ENCODE measurements around the gene CCDC181. TPM values are rescaled to one million over a fixed set of nuclear protein-coding genes. Genes with fewer than 3 reads are reported as not detected.

Gene CCDC181
- total RNA-seq, 1 experiment from 2014 or later = 0.39 TPM

- ATAC-seq (no peak), DNase-seq (ENCODE audit: low read depth, low spot score) (no peak)
- H3K9me3 ChIP-seq (ENCODE audit: control insufficient read depth, insufficient read depth, low read depth, low read length) = no peaks in the 10 kb centered on the region
- no peaks in the 10 kb centered on the region; the same call in 1 of the 2 replicates for H3K27me3 ChIP-seq (ENCODE audit: control insufficient read depth, insufficient read depth, low read length)
- BruUV-seq (replicated peaks) = no TSS peak
- no peak overlapping the region for H3K4me3 ChIP-seq (ENCODE audit: low read depth in 2 of 2, low read length in 2 of 2)
- no peak overlapping the region for H3K27ac ChIP-seq (ENCODE audit: low read length)
- no peak for TF ChIP-seq CTCF (IDR thresholded peaks at IDR 0.05)
- no peak for TF ChIP-seq SIN3A (IDR thresholded peaks at IDR 0.05; ENCODE audit: borderline replicate concordance, insufficient read depth, low read depth, low read length)
- no peak for TF ChIP-seq REST (IDR thresholded peaks at IDR 0.05; ENCODE audit: insufficient read depth in 1 of 2, low read depth in 2 of 2, low read length in 1 of 2)
- no peak for TF ChIP-seq TCF7L2 (IDR thresholded peaks at IDR 0.05; ENCODE audit: low read depth, low read length)
- no peak for TF ChIP-seq POLR2AphosphoS5 (IDR thresholded peaks at IDR 0.05; ENCODE audit: low read depth, low read length)
- in situ Hi-C loops (cut with HindIII; ENCODE audit: low pct_unique_long_range_greater_than_20kb, low sequenced_read_pairs) (no loop called here), intact Hi-C loops (cut with micrococcal nuclease; ENCODE audit: unreplicated experiment) (no loop called here)
- H3K4me1 ChIP-seq (ENCODE audit: control insufficient read depth, insufficient read depth, low read length) = no peaks in the 10 kb centered on the region
- no peaks in the 10 kb centered on the region for H3K36me3 ChIP-seq (ENCODE audit: control insufficient read depth, insufficient read depth, low read length)
- ChIA-PET POLR2A (no interaction called here), CTCF (no interaction called here)
These were observed 24.0 kb upstream of the CCDC181 start for GRCh38 chr1:169451218-169451824.

- ChIA-PET POLR2A (no interaction called here), CTCF (no interaction called here)
- Histone ChIP-seq H3K4me3 (ENCODE audit: low read depth in 2 of 2, low read length in 2 of 2) (no peak overlapping the region), H3K36me3 (ENCODE audit: control insufficient read depth, insufficient read depth, low read length) (no peaks in the 10 kb centered on the region), H3K27me3 (ENCODE audit: control insufficient read depth, insufficient read depth, low read length) (peaks cover 10% of the 10 kb centered on the region), H3K27ac (ENCODE audit: low read length) (no peak overlapping the region), H3K4me1 (ENCODE audit: control insufficient read depth, insufficient read depth, low read length) (no peaks in the 10 kb centered on the region), H3K9me3 (ENCODE audit: control insufficient read depth, insufficient read depth, low read depth, low read length) (no peaks in the 10 kb centered on the region)
- DNase-seq (ENCODE audit: low read depth, low spot score) = no peak
- TF ChIP-seq SIN3A (IDR thresholded peaks at IDR 0.05; ENCODE audit: borderline replicate concordance, insufficient read depth, low read depth, low read length) (no peak), POLR2AphosphoS5 (IDR thresholded peaks at IDR 0.05; ENCODE audit: low read depth, low read length) (no peak), CTCF (IDR thresholded peaks at IDR 0.05) (no peak), REST (IDR thresholded peaks at IDR 0.05; ENCODE audit: insufficient read depth in 1 of 2, low read depth in 2 of 2, low read length in 1 of 2) (no peak), TCF7L2 (IDR thresholded peaks at IDR 0.05; ENCODE audit: low read depth, low read length) (no peak)
- in situ Hi-C loops (cut with HindIII; ENCODE audit: low pct_unique_long_range_greater_than_20kb, low sequenced_read_pairs) (no loop called here), intact Hi-C loops (cut with micrococcal nuclease; ENCODE audit: unreplicated experiment) (no loop called here)
- no TSS peak for BruUV-seq (replicated peaks)
- ATAC-seq = no peak
These were observed 16.6 kb upstream of the CCDC181 start for GRCh38 chr1:169443923-169444322.

Data from Panc1 (cell line).